Stimulated activated CD8-positive, alpha-beta memory T cell treated with anti-CD3 and anti-CD28 coated beads, Interleukin-7, amount 100 ng/mL, for 4 hours (primary cell): ENCODE measurements around the gene HPS5.

Experiments used
- DNase-seq, 2 donors: peaks; one replicate each; pipeline ENCODE4 v3.0.0-alpha.2; 2020; ENCODE audit warnings: low read depth in 2 of 2

HPS5 gene

GRCh38 chr11:18321578-18321968, 367 bp downstream of the HPS5 start:
- DNase-seq, result no peak

GRCh38 chr11:18320617-18321016, 1.3 kb downstream of the HPS5 start:
- no peak for DNase-seq

GRCh38 chr11:18319914-18320313, 2.0 kb downstream of the HPS5 start:
- no peak for DNase-seq

- DNase-seq, result no peak
These were observed 4.4 kb downstream of the HPS5 start for GRCh38 chr11:18317551-18317950.

GRCh38 chr11:18315893-18316292, 6.0 kb downstream of the HPS5 start:
- no peak for DNase-seq

GRCh38 chr11:18314784-18315523, 7.0 kb downstream of the HPS5 start:
- DNase-seq, result no peak

- DNase-seq, result no peak
These were observed 7.8 kb downstream of the HPS5 start for GRCh38 chr11:18313965-18314763.

GRCh38 chr11:18312663-18313420, 9.1 kb downstream of the HPS5 start:
- no peak for DNase-seq

GRCh38 chr11:18312012-18312411, 9.9 kb downstream of the HPS5 start:
- no peak for DNase-seq

GRCh38 chr11:18310800-18311340, 11.1 kb downstream of the HPS5 start:
- DNase-seq, result no peak

GRCh38 chr11:18309691-18310090, 12.2 kb downstream of the HPS5 start:
- no peak for DNase-seq

GRCh38 chr11:18308242-18308641, 13.7 kb downstream of the HPS5 start:
- DNase-seq, result no peak

GRCh38 chr11:18307461-18308139, 14.3 kb downstream of the HPS5 start:
- no peak for DNase-seq

- no peak for DNase-seq
These were observed 17.2 kb downstream of the HPS5 start for GRCh38 chr11:18304745-18305144.

GRCh38 chr11:18299721-18300120, 22.2 kb downstream of the HPS5 start:
- DNase-seq, result no peak

GRCh38 chr11:18295316-18295715, 26.6 kb downstream of the HPS5 start:
- DNase-seq, result no peak

- DNase-seq, result no peak
These were observed 27.1 kb downstream of the HPS5 start for GRCh38 chr11:18294862-18295261.

GRCh38 chr11:18288911-18289310, 33.0 kb downstream of the HPS5 start:
- DNase-seq, result no peak

GRCh38 chr11:18285841-18286240, 36.1 kb downstream of the HPS5 start:
- DNase-seq, result no peak

- no peak for DNase-seq
These were observed 39.3 kb downstream of the HPS5 start for GRCh38 chr11:18282626-18283025.

GRCh38 chr11:18280438-18281045, 41.4 kb downstream of the HPS5 start:
- no peak for DNase-seq
